ENCODE results near the gene NTHL1. TPM values are rescaled to one million over a fixed set of nuclear protein-coding genes. Genes with fewer than 3 reads are reported as not detected.

NTHL1 gene
- total and polyA plus RNA-seq, 3 donors from 2014 or later, result 18.0 to 35.6 (median 24.6) TPM

- Histone ChIP-seq H3K27me3 (no peaks in the 10 kb centered on the region), H3K4me3 (no peak overlapping the region), H3K27ac (no peak overlapping the region), H3K4me1 (no peaks in the 10 kb centered on the region), H3K9me3 (no peaks in the 10 kb centered on the region), H3K36me3 (ENCODE audit: low read depth, missing control alignments) (no peaks in the 10 kb centered on the region)
- 86 to 93% methylated on average over 11 to 40 of the region's 41 CpGs for WGBS, 2 donors
- intact Hi-C loops (cut with DNase I; ENCODE audit: low total_unique reads), result loop anchor here (10.0 kb wide), 1 partner anchor 63 kb away; the partner anchor contains the start of gene NHERF2
- no peak for TF ChIP-seq CTCF (IDR thresholded peaks at IDR 0.05)
- no peak for TF ChIP-seq POLR2A (IDR thresholded peaks at IDR 0.05)
- no peak for DNase-seq
These were observed 40.4 kb upstream of the NTHL1 start for GRCh38 chr16:2087748-2088631.

- intact Hi-C loops (cut with DNase I; ENCODE audit: low total_unique reads), result loop anchor here (10.0 kb wide), 1 partner anchor 62 kb away; the partner anchor contains the start of gene NHERF2
- no peak for DNase-seq
- Histone ChIP-seq H3K27ac (no peak overlapping the region), H3K4me3 (no peak overlapping the region), H3K27me3 (no peaks in the 10 kb centered on the region), H3K4me1 (peaks cover 3% of the 10 kb centered on the region), H3K36me3 (ENCODE audit: low read depth, missing control alignments) (no peaks in the 10 kb centered on the region), H3K9me3 (no peaks in the 10 kb centered on the region)
- no peak for TF ChIP-seq CTCF (IDR thresholded peaks at IDR 0.05)
- no peak for TF ChIP-seq POLR2A (IDR thresholded peaks at IDR 0.05)
- WGBS, 2 donors, result 94 to 95% methylated on average over 10 to 24 of the region's 30 CpGs
These were observed 39.4 kb upstream of the NTHL1 start for GRCh38 chr16:2086812-2087747.

- Histone ChIP-seq H3K36me3 (ENCODE audit: low read depth, missing control alignments) (no peaks in the 10 kb centered on the region), H3K27me3 (no peaks in the 10 kb centered on the region), H3K27ac (no peak overlapping the region), H3K4me1 (peaks cover 11% of the 10 kb centered on the region), H3K4me3 (no peak overlapping the region), H3K9me3 (no peaks in the 10 kb centered on the region)
- intact Hi-C loops (cut with DNase I; ENCODE audit: low total_unique reads), result loop anchor here (10.0 kb wide), 1 partner anchor 61 kb away; the partner anchor contains the start of gene NHERF2
- no peak for DNase-seq
- no peak for TF ChIP-seq POLR2A (IDR thresholded peaks at IDR 0.05)
- no peak for TF ChIP-seq CTCF (IDR thresholded peaks at IDR 0.05)
- WGBS, 2 donors, result 89 to 93% methylated on average over 10 to 22 of the region's 27 CpGs
These were observed 38.6 kb upstream of the NTHL1 start for GRCh38 chr16:2086106-2086742.

GRCh38 chr16:2085669-2086068 is 38.0 kb upstream of the NTHL1 start:
- Histone ChIP-seq H3K27me3 (no peaks in the 10 kb centered on the region), H3K4me1 (peaks cover 12% of the 10 kb centered on the region), H3K36me3 (ENCODE audit: low read depth, missing control alignments) (no peaks in the 10 kb centered on the region), H3K9me3 (no peaks in the 10 kb centered on the region), H3K4me3 (no peak overlapping the region), H3K27ac (no peak overlapping the region)
- intact Hi-C loops (cut with DNase I; ENCODE audit: low total_unique reads), result loop anchor here (10.0 kb wide), 1 partner anchor 61 kb away; the partner anchor contains the start of gene NHERF2
- TF ChIP-seq POLR2A (IDR thresholded peaks at IDR 0.05) (no peak), CTCF (IDR thresholded peaks at IDR 0.05) (no peak)
- 53 to 73% methylated on average over 7 to 14 of the region's 14 CpGs for WGBS, 2 donors
- DNase-seq, result no peak

Data from testis (tissue), 3 donors.